K562 (cell line): ENCODE results near the gene MYCL. TPM values are rescaled to one million over a fixed set of nuclear protein-coding genes. Genes with fewer than 3 reads are reported as not detected.
A peak's percentile ranks its signal among the peaks of the same experiment; 100 is the strongest.

Experiments used
- ADNP ChIP-seq: fragments of 200-800 bp; sonication (Bioruptor generic); IDR thresholded peaks from 2 replicates; pipeline ENCODE4 v1.6.1; 2016; ENCODE audit warnings: missing genetic modification characterization, missing compliant biosample characterization
- BRD4 ChIP-seq: fragments of 200-600 bp; sonication (generic); IDR thresholded peaks from 2 replicates; pipeline ENCODE4 v1.6.1; 2017; ENCODE audit warnings: inconsistent platforms
- CBFA2T3 ChIP-seq: fragments of 450-650 bp; IDR thresholded peaks from 2 replicates; pipeline ENCODE4 v1.6.1; 2017
- CBX2 ChIP-seq: fragments of 200-600 bp; sonication (generic); IDR thresholded peaks from one replicate; pipeline ENCODE4 v1.6.1; 2012; ENCODE audit warnings: mild to moderate bottlenecking, low read length, inconsistent platforms; ENCODE audit not compliant: insufficient read depth, poor library complexity, severe bottlenecking
- CLOCK ChIP-seq: fragments of 250-450 bp; sonication (Bioruptor Pico); IDR thresholded peaks from 2 replicates; pipeline ENCODE4 v1.4.0; 2020; ENCODE audit warnings: mild to moderate bottlenecking, moderate library complexity, borderline replicate concordance
- CREM ChIP-seq: IDR thresholded peaks from 2 replicates; pipeline ENCODE4 v1.6.1; 2014; ENCODE audit warnings: antibody characterized with exemption, low read depth
- L3MBTL2 ChIP-seq: fragments of 450-650 bp; IDR thresholded peaks from 2 replicates; pipeline ENCODE4 v1.6.1; 2016; ENCODE audit warnings: mild to moderate bottlenecking, moderate library complexity
- MAFF ChIP-seq: IDR thresholded peaks from 2 replicates; pipeline ENCODE4 v1.6.1; 2012; ENCODE audit warnings: low read length, improper control_type of control experiment
- MEF2D ChIP-seq: conservative IDR thresholded peaks from 2 replicates; pipeline ENCODE4 v1.6.1; 2016; ENCODE audit warnings: low read depth, missing genetic modification characterization, missing compliant biosample characterization
- NFRKB ChIP-seq: fragments of 450-650 bp; IDR thresholded peaks from 2 replicates; pipeline ENCODE4 v1.6.1; 2016; ENCODE audit warnings: low read depth
- POLR2G ChIP-seq: fragments of 200-400 bp; formaldehyde crosslinking; IDR thresholded peaks from 2 replicates; pipeline ENCODE4 v1.6.1; 2017; ENCODE audit warnings: low read depth, mild to moderate bottlenecking, antibody characterized with exemption, low read length, moderate library complexity
- RB1 ChIP-seq: fragments of 450-650 bp; IDR thresholded peaks from 2 replicates; pipeline ENCODE4 v1.6.1; 2017; ENCODE audit warnings: low read depth, mild to moderate bottlenecking
- RCOR1 ChIP-seq, 2 experiments: IDR thresholded peaks; 2 replicates each; pipeline ENCODE4 v1.6.1; 2012; ENCODE audit warnings: low read depth in 2 of 2, low read length in 2 of 2, borderline replicate concordance in 1 of 2, improper control_type of control experiment in 1 of 2
- SRSF1 ChIP-seq: fragments of 200-400 bp; formaldehyde crosslinking; IDR thresholded peaks from 2 replicates; pipeline ENCODE4 v1.6.1; 2017; ENCODE audit warnings: mild to moderate bottlenecking, low read depth, low read length, moderate library complexity
- TAL1 ChIP-seq: fragments of 450-650 bp; IDR thresholded peaks from 2 replicates; pipeline ENCODE4 v1.6.1; 2016; ENCODE audit warnings: mild to moderate bottlenecking
- XRCC4 ChIP-seq: IDR thresholded peaks from one replicate; pipeline ENCODE4 v1.6.1; 2011; ENCODE audit not compliant: insufficient read depth, insufficient read length; ENCODE audit errors: extremely low read depth
- ZBED1 ChIP-seq: IDR thresholded peaks from 2 replicates; pipeline ENCODE4 v1.6.1; 2014
- ZFP30 ChIP-seq: fragments of 250-450 bp; sonication (Bioruptor Pico); IDR thresholded peaks from 2 replicates; pipeline ENCODE4 v1.8.0; 2022; ENCODE audit warnings: moderate library complexity, mild to moderate bottlenecking, inconsistent platforms, borderline replicate concordance
- ZNF140 ChIP-seq: fragments of 250-450 bp; sonication (Bioruptor Pico); IDR thresholded peaks from 2 replicates; pipeline ENCODE4 v1.8.0; 2021; ENCODE audit warnings: moderate library complexity, mild to moderate bottlenecking, inconsistent platforms
- ZNF184 ChIP-seq: sonication (generic); formaldehyde crosslinking; IDR thresholded peaks from 2 replicates; pipeline ENCODE4 v1.5.0; 2020; ENCODE audit warnings: missing genetic modification reagents
- ZNF316 ChIP-seq: fragments of 450-650 bp; IDR thresholded peaks from 2 replicates; pipeline ENCODE4 v1.6.1; 2016
- ZNF354B ChIP-seq: fragments of 250-450 bp; sonication (Bioruptor Pico); IDR thresholded peaks from 2 replicates; pipeline ENCODE4 v1.4.0; 2020
- ZNF384 ChIP-seq: IDR thresholded peaks from 2 replicates; pipeline ENCODE4 v1.6.1; 2012; ENCODE audit warnings: low read depth, low read length, improper control_type of control experiment
- ZNF41 ChIP-seq: fragments of 250-450 bp; sonication (Bioruptor Pico); conservative IDR thresholded peaks from 2 replicates; pipeline ENCODE4 v1.4.0; 2020; ENCODE audit warnings: mild to moderate bottlenecking
- ZNF507 ChIP-seq: conservative IDR thresholded peaks from 2 replicates; pipeline ENCODE4 v1.6.1; 2017; ENCODE audit warnings: missing genetic modification characterization, missing compliant biosample characterization
- polyA plus RNA-seq, 8 experiments: library from polyadenylated mRNA; depleted of rRNA in 4 of 8; stranded (reverse) in 5 of 8; unstranded in 3 of 8; fragments of >200 nt; fragmentation: Nextera tagmentation in 2 of 8; fragmentation: Illumina TruSeq in 1 of 8; extraction: Ambion mirVana in 2 of 8; extraction: Trizol in 1 of 8; gene quantifications; 2 replicates each; pipeline versions ENCODE4 v1.2.1 to v1.2.3, GENCODE V29; 2011 to 2014; ENCODE audit warnings: inconsistent platforms in 1 of 8, missing spikeins in 1 of 8
- total RNA-seq, 7 experiments: library from RNA; depleted of rRNA in 6 of 7; stranded (reverse); fragments of >200 nt in 6 of 7; fragmentation: Illumina TruSeq in 2 of 7; extraction: Trizol in 2 of 7; gene quantifications; 2 replicates each; pipeline versions ENCODE4 v1.2.1 to v1.2.3, GENCODE V29; 2011 to 2021; ENCODE audit warnings: low replicate concordance in 1 of 7
- TF ChIP-seq, protein P1 (sequence below): fragments of 250-450 bp; sonication (Bioruptor Pico); IDR thresholded peaks from 2 replicates; pipeline ENCODE4 v1.4.0; 2020; ENCODE audit warnings: mild to moderate bottlenecking, moderate library complexity
- TF ChIP-seq, protein P2 (sequence below), 2 experiments: fragments of 250-450 bp in 1 of 2; fragments of 450-650 bp in 1 of 2; sonication (Bioruptor Pico) in 1 of 2; IDR thresholded peaks; 2 replicates each; pipeline versions ENCODE4 v1.6.1 to v1.8.0; 2016 to 2021; ENCODE audit warnings: mild to moderate bottlenecking in 2 of 2, moderate library complexity in 2 of 2, missing compliant biosample characterization in 1 of 2, missing genetic modification characterization in 1 of 2

The MYCL gene
- total and polyA plus RNA-seq, 9 of the 15 experiments (the other 6 are each of a cell fraction or from before 2014, with no cell fraction given) = 3.5 to 22.0 (median 12.8) TPM

- TF ChIP-seq ZNF316 = no peak
- TF ChIP-seq SRSF1 = no peak
- no peak for TF ChIP-seq ADNP (tag)
- TF ChIP-seq, protein P1, sequence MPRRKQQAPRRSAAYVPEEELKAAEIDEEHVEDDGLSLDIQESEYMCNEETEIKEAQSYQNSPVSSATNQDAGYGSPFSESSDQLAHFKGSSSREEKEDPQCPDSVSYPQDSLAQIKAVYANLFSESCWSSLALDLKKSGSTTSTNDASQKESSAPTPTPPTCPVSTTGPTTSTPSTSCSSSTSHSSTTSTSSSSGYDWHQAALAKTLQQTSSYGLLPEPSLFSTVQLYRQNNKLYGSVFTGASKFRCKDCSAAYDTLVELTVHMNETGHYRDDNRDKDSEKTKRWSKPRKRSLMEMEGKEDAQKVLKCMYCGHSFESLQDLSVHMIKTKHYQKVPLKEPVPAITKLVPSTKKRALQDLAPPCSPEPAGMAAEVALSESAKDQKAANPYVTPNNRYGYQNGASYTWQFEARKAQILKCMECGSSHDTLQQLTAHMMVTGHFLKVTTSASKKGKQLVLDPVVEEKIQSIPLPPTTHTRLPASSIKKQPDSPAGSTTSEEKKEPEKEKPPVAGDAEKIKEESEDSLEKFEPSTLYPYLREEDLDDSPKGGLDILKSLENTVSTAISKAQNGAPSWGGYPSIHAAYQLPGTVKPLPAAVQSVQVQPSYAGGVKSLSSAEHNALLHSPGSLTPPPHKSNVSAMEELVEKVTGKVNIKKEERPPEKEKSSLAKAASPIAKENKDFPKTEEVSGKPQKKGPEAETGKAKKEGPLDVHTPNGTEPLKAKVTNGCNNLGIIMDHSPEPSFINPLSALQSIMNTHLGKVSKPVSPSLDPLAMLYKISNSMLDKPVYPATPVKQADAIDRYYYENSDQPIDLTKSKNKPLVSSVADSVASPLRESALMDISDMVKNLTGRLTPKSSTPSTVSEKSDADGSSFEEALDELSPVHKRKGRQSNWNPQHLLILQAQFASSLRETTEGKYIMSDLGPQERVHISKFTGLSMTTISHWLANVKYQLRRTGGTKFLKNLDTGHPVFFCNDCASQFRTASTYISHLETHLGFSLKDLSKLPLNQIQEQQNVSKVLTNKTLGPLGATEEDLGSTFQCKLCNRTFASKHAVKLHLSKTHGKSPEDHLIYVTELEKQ (CRISPR knock-in tag) = no peak
- TF ChIP-seq ZNF354B (CRISPR knock-in tag) = no peak
- peak; percentile 48; the same call in 1 of the 2 replicates for TF ChIP-seq CREM
- TF ChIP-seq CBFA2T3 = no peak
- no peak for TF ChIP-seq POLR2G
- no peak for TF ChIP-seq ZNF184 (CRISPR knock-in tag)
- no peak for TF ChIP-seq CBX2
- TF ChIP-seq XRCC4 = no peak
- no peak for TF ChIP-seq NFRKB
- no peak for TF ChIP-seq BRD4
- TF ChIP-seq CLOCK (CRISPR knock-in tag) = no peak
- no peak for TF ChIP-seq ZNF507 (tag)
- TF ChIP-seq RCOR1 (IDR thresholded peaks at IDR 0.05; ENCODE audit: borderline replicate concordance in 1 of 2, low read depth in 2 of 2, low read length in 2 of 2) = peak in 1 of 2 experiments; percentile 90; a peak in 2 of 4 replicates
- TF ChIP-seq RB1 = peak; percentile 73
- TF ChIP-seq, protein P2, sequence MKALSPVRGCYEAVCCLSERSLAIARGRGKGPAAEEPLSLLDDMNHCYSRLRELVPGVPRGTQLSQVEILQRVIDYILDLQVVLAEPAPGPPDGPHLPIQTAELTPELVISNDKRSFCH (CRISPR knock-in tag; IDR thresholded peaks at IDR 0.05) = no peak
- TF ChIP-seq, protein P2 (tag; IDR thresholded peaks at IDR 0.05) = no peak
- TF ChIP-seq ZNF41 (CRISPR knock-in tag) = no peak
- no peak for TF ChIP-seq ZBED1
- no peak for TF ChIP-seq ZFP30 (CRISPR knock-in tag)
- no peak for TF ChIP-seq TAL1
- no peak for TF ChIP-seq MAFF
- 0 out of 2 replicates have a peak, but pooled peaks have one; percentile 36 for TF ChIP-seq ZNF384
- 0 out of 2 replicates have a peak, but pooled peaks have one; percentile 21 for TF ChIP-seq L3MBTL2
- TF ChIP-seq MEF2D (tag) = no peak
- TF ChIP-seq ZNF140 = no peak
Observed at GRCh38 chr1:39919545-39919944, 17.8 kb upstream of the MYCL start (continued).
